VCaP (cell line): ENCODE measurements around the gene LASP1.
"Not testable (repeated sequence)": the region's sequence is repeated elsewhere in the genome, so short reads cannot be mapped to it uniquely, and the experiment has no call there.

Experiments used
- H3K27ac ChIP-seq: fragments of 450-650 bp; 2 replicates; pipeline ENCODE4 v1.5.1; 2017
- CTCF ChIP-seq: fragments of 450-650 bp; conservative IDR thresholded peaks from 2 replicates; pipeline ENCODE4 v1.5.1; 2017; ENCODE audit warnings: mild to moderate bottlenecking, moderate library complexity

LASP1 gene

GRCh38 chr17:38920374-38921291, 50.8 kb downstream of the LASP1 start:
- no peak for TF ChIP-seq CTCF
- H3K27ac ChIP-seq, result no peak overlapping the region

- no peak overlapping the region for H3K27ac ChIP-seq
- no peak for TF ChIP-seq CTCF
Observed at GRCh38 chr17:38921756-38922411, 52.0 kb downstream of the LASP1 start.

- no peak for TF ChIP-seq CTCF
- no peak overlapping the region for H3K27ac ChIP-seq
Observed at GRCh38 chr17:38922538-38923297, 52.9 kb downstream of the LASP1 start.

- H3K27ac ChIP-seq, result no peak within 1 kb of the TSS
Observed at GRCh38 chr17:38925263-38925995, 55.6 kb downstream of the LASP1 start, which contains the start of gene LASP1NB. LASP1NB (plus strand) TSS chr17:38925614.

GRCh38 chr17:38926293-38927070, 56.6 kb downstream of the LASP1 start:
- no peak overlapping the region for H3K27ac ChIP-seq
- no peak for TF ChIP-seq CTCF

More at GRCh38 chr17:38925263-38925995, 55.6 kb downstream of the LASP1 start, which contains the start of gene LASP1NB:
- no peak for TF ChIP-seq CTCF

GRCh38 chr17:38930782-38931181, 60.9 kb downstream of the LASP1 start:
- not testable (repeated sequence) for H3K27ac ChIP-seq

GRCh38 chr17:38933962-38934361, 64.1 kb downstream of the LASP1 start:
- not testable (repeated sequence) for H3K27ac ChIP-seq
